Parathyroid adenoma (tissue), 2 donors: Measurements from ENCODE around the gene CCR6.

ENCODE experiments used
- H2AFZ ChIP-seq: fragments of 300-600 bp; sonication (generic); one replicate; pipeline ENCODE4 v1.7.0; 2017; ENCODE audit warnings: antibody characterized with exemption, mild to moderate bottlenecking
- H3K27ac ChIP-seq: fragments of 300-600 bp; sonication (generic); one replicate; pipeline ENCODE4 v1.7.0; 2017
- H3K27me3 ChIP-seq: fragments of 300-600 bp; sonication (generic); one replicate; pipeline ENCODE4 v1.7.0; 2017; ENCODE audit warnings: low read length; ENCODE audit not compliant: control insufficient read depth, insufficient read depth
- H3K36me3 ChIP-seq: fragments of 300-600 bp; sonication (generic); one replicate; pipeline ENCODE4 v1.7.0; 2017; ENCODE audit warnings: low read length; ENCODE audit not compliant: control insufficient read depth, insufficient read depth
- H3K4me1 ChIP-seq: fragments of 300-600 bp; sonication (generic); one replicate; pipeline ENCODE4 v1.7.0; 2017; ENCODE audit warnings: control low read depth
- H3K4me2 ChIP-seq: fragments of 300-600 bp; sonication (generic); one replicate; pipeline ENCODE4 v1.7.0; 2017; ENCODE audit warnings: low read length
- H3K4me3 ChIP-seq: fragments of 300-600 bp; sonication (generic); one replicate; pipeline ENCODE4 v1.7.0; 2017; ENCODE audit warnings: low read depth, low read length
- H3K79me2 ChIP-seq: fragments of 300-600 bp; sonication (generic); one replicate; pipeline ENCODE4 v1.7.0; 2017; ENCODE audit warnings: control low read depth
- H3K9ac ChIP-seq: fragments of 300-600 bp; sonication (generic); one replicate; pipeline ENCODE4 v1.7.0; 2017; ENCODE audit warnings: mild to moderate bottlenecking
- H3K9me3 ChIP-seq: fragments of 300-600 bp; sonication (generic); one replicate; pipeline ENCODE4 v1.7.0; 2017; ENCODE audit warnings: low read length; ENCODE audit not compliant: control insufficient read depth
- CTCF ChIP-seq: fragments of 300-600 bp; sonication (generic); IDR thresholded peaks from one replicate; pipeline ENCODE4 v1.7.0; 2017; ENCODE audit warnings: antibody characterized with exemption, mild to moderate bottlenecking
- donor health status: primary hyperparathyroidism.

The CCR6 gene

DNA sequence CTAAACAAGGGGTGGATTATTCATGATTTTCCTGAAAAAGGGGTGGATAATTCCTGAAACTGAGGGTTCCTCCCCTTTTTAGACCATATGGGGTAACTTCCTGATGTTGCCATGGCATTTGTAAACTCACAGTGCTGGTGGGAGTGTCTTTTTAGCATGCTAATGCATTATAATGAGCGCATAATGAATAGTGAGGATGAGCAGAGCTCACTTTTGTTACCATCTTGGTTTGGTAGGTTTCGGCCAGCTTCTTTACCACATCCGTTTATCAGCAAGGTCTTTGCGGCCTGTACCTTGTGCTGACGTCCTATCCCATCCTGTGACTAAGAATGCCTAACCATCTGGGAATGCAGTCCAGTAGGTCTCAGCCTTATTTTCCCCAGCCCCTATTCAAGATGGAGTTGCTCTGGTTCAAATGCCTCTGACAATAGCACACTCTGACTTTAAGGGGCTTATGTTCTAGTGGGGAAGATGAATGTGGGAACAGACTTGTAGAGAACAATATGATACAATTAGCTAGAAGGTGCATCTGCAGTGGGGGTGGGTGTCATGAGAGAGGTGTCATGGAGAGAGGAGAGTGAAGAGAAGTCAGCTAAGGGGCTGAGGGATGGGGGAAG, 39.1 kb downstream of the CCR6 start:
- no peak for TF ChIP-seq CTCF
- no peak overlapping the region for H2AFZ ChIP-seq

DNA sequence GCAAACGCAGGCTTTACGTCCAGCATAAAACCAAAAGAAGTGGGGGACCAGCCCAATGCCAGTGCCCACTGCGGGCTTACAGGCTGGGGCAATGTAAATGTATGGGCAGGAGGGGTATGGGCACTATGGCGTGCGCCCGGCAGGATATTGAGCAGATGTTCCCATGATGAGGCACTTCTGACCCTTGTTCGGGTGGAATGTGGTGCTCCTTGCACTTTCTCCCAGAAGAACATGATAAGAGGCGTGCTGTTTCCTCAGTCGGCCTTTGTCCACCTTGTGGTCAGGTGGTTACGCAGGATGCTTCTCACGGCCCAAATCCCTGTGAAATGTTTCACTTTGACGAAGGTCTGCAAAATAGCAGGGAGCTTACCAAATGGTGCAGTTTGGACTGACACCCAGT, 39.7 kb downstream of the CCR6 start:
- H3K27ac ChIP-seq, result no peak overlapping the region
- H3K4me1 ChIP-seq, result no peaks in the 10 kb centered on the region
- no peak overlapping the region for H3K4me3 ChIP-seq
- no peaks in the 10 kb centered on the region for H3K79me2 ChIP-seq
- H3K9ac ChIP-seq, result no peak overlapping the region
- no peak for TF ChIP-seq CTCF
- H3K9me3 ChIP-seq, result no peaks in the 10 kb centered on the region
- no peak overlapping the region for H2AFZ ChIP-seq
- H3K27me3 ChIP-seq, result no peaks in the 10 kb centered on the region
- no peaks in the 10 kb centered on the region for H3K36me3 ChIP-seq
- no peak overlapping the region for H3K4me2 ChIP-seq

More for the DNA sequence above, 39.1 kb downstream of the CCR6 start:
- H3K36me3 ChIP-seq, result no peaks in the 10 kb centered on the region
- H3K9me3 ChIP-seq, result no peaks in the 10 kb centered on the region
- H3K79me2 ChIP-seq, result no peaks in the 10 kb centered on the region
- H3K4me1 ChIP-seq, result no peaks in the 10 kb centered on the region
- no peak overlapping the region for H3K9ac ChIP-seq
- H3K27me3 ChIP-seq, result no peaks in the 10 kb centered on the region
- H3K4me2 ChIP-seq, result no peak overlapping the region
- no peak overlapping the region for H3K27ac ChIP-seq
- H3K4me3 ChIP-seq, result no peak overlapping the region

GRCh38 chr6:167163476-167164011, 40.6 kb downstream of the CCR6 start:
- H3K9me3 ChIP-seq, result no peaks in the 10 kb centered on the region
- TF ChIP-seq CTCF, result no peak
- no peaks in the 10 kb centered on the region for H3K27me3 ChIP-seq
- H2AFZ ChIP-seq, result no peak overlapping the region
- no peak overlapping the region for H3K4me2 ChIP-seq
- no peaks in the 10 kb centered on the region for H3K79me2 ChIP-seq
- no peak overlapping the region for H3K4me3 ChIP-seq
- H3K9ac ChIP-seq, result no peak overlapping the region
- H3K27ac ChIP-seq, result no peak overlapping the region
- no peaks in the 10 kb centered on the region for H3K4me1 ChIP-seq
- no peaks in the 10 kb centered on the region for H3K36me3 ChIP-seq

- no peaks in the 10 kb centered on the region for H3K9me3 ChIP-seq
- H3K27me3 ChIP-seq, result no peaks in the 10 kb centered on the region
- no peak overlapping the region for H3K4me2 ChIP-seq
- no peak overlapping the region for H3K9ac ChIP-seq
- H3K4me1 ChIP-seq, result no peaks in the 10 kb centered on the region
- no peak overlapping the region for H3K27ac ChIP-seq
- no peaks in the 10 kb centered on the region for H3K36me3 ChIP-seq
- no peak for TF ChIP-seq CTCF
- no peaks in the 10 kb centered on the region for H3K79me2 ChIP-seq
- no peak overlapping the region for H2AFZ ChIP-seq
- H3K4me3 ChIP-seq, result no peak overlapping the region
Observed at GRCh38 chr6:167164261-167164660, 41.4 kb downstream of the CCR6 start.
